Common myeloid progenitor, CD34-positive (primary cell): ENCODE results near the gene TCEANC.

Source experiments
- CTCF ChIA-PET: fragments of 350-600 bp; sonication (Branson Sonifier 250); formaldehyde crosslinking; loops from one replicate; lab custom pipeline; 2021; ENCODE audit warnings: antibody characterized with exemption; lab: Charles Lee
- POLR2A ChIA-PET: fragments of 350-600 bp; sonication (Branson Sonifier 250); formaldehyde crosslinking; loops from one replicate; lab custom pipeline; 2021; ENCODE audit warnings: antibody characterized with exemption; lab: Charles Lee
- DNase-seq, 3 donors: peaks; one replicate each; pipeline versions ENCODE4 v3.0.0 to v3.0.0-alpha.2; 2013
- H3K27ac ChIP-seq, 2 experiments: 1 replicate in 1 of 2; 2 replicates in 1 of 2; pipeline ENCODE4 v1.7.0; 2013; ENCODE audit warnings: inconsistent platforms in 2 of 2, low read length in 2 of 2, mild to moderate bottlenecking in 2 of 2, low read depth in 1 of 2, moderate library complexity in 1 of 2; ENCODE audit not compliant: severe bottlenecking in 2 of 2, insufficient read depth in 1 of 2, poor library complexity in 1 of 2
- H3K27me3 ChIP-seq, 5 experiments: replicated peaks in 2 of 5; 1 replicate in 3 of 5; 2 replicates in 2 of 5; pipeline versions ENCODE4 v1.6.1 to v1.7.0; 2013; ENCODE audit warnings: low read length in 4 of 5, mild to moderate bottlenecking in 2 of 5, moderate library complexity in 2 of 5, inconsistent platforms in 1 of 5; ENCODE audit not compliant: insufficient read depth in 5 of 5, control insufficient read depth in 4 of 5
- H3K36me3 ChIP-seq, 4 experiments: 1 replicate in 2 of 4; 2 replicates in 2 of 4; pipeline versions ENCODE4 v1.6.1 to v1.7.0; 2013; ENCODE audit warnings: low read length in 3 of 4, control low read depth in 1 of 4, mild to moderate bottlenecking in 1 of 4; ENCODE audit not compliant: control insufficient read depth in 4 of 4, insufficient read depth in 4 of 4
- H3K4me1 ChIP-seq, 4 experiments: 1 replicate in 3 of 4; 2 replicates in 1 of 4; pipeline versions ENCODE4 v1.6.1 to v1.7.1; 2013; ENCODE audit warnings: low read length in 3 of 4, mild to moderate bottlenecking in 3 of 4, control low read depth in 1 of 4, inconsistent platforms in 1 of 4, moderate library complexity in 1 of 4; ENCODE audit not compliant: control insufficient read depth in 4 of 4, insufficient read depth in 4 of 4; ENCODE audit errors: control extremely low read depth in 1 of 4
- H3K4me3 ChIP-seq, 7 experiments: 1 replicate in 4 of 7; 2 replicates in 3 of 7; pipeline versions ENCODE4 v1.5.1 to v1.7.0; 2013; ENCODE audit warnings: mild to moderate bottlenecking in 7 of 7, low read length in 6 of 7, moderate library complexity in 6 of 7, inconsistent platforms in 2 of 7, low read depth in 2 of 7, control low read depth in 1 of 7; ENCODE audit not compliant: insufficient read depth in 4 of 7, control insufficient read depth in 1 of 7; ENCODE audit errors: extremely low read depth in 1 of 7
- H3K9me3 ChIP-seq, 5 experiments: 1 replicate in 4 of 5; 2 replicates in 1 of 5; pipeline versions ENCODE4 v1.6.1 to v1.7.1; 2013; ENCODE audit warnings: low read length in 4 of 5, mild to moderate bottlenecking in 2 of 5, inconsistent platforms in 1 of 5, low read depth in 1 of 5, moderate library complexity in 1 of 5; ENCODE audit not compliant: control insufficient read depth in 4 of 5, insufficient read depth in 2 of 5; ENCODE audit errors: control extremely low read depth in 1 of 5
- WGBS: methylation state at CpG from one replicate; pipeline ENCODE4 v1.1.5; 2013; ENCODE audit not compliant: insufficient coverage; 5-methylcytosine and 5-hydroxymethylcytosine counted together

TCEANC gene

DNA sequence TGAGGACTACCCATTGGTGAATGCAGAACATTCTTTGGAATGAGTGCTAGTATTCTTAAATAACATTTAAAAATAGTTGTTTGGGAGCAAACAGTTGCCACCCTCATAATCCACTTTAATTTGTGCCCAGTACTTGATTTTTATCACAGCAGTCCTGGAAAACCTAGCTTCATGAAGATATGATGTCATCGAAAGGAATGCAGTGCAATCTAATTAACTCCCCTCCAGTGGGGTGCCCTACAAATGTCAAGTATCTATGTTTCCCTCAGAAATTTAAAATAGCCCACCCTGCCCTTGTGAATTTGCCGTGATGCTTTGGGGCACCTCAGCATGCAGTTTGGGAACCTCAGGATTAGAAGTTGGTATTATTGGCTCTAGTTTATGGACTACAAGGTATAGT, 41.4 kb downstream of the TCEANC start:
- H3K4me3 ChIP-seq, result no peak overlapping the region
- CTCF ChIA-PET, result interaction anchor here (1.2 kb wide), 1 partner anchor 10 kb away, joined by 5 read pairs; no protein-coding TSS in a partner anchor
- WGBS, result 80% methylated on average over 1 of the region's 2 CpGs
- no peaks in the 10 kb centered on the region for H3K36me3 ChIP-seq
- POLR2A ChIA-PET, result interaction anchor here (0.6 kb wide), 1 partner anchor 46 kb away, joined by 3 read pairs; no protein-coding TSS in a partner anchor
- H3K27me3 ChIP-seq, result peaks cover 0 to 17% (median 0%) of the 10 kb centered on the region in 5 experiments
- DNase-seq, result no peak
- H3K9me3 ChIP-seq, result no peaks in the 10 kb centered on the region
- peaks cover 22 to 43% (median 37%) of the 10 kb centered on the region in 4 experiments for H3K4me1 ChIP-seq
- H3K27ac ChIP-seq, result no peak overlapping the region

DNA sequence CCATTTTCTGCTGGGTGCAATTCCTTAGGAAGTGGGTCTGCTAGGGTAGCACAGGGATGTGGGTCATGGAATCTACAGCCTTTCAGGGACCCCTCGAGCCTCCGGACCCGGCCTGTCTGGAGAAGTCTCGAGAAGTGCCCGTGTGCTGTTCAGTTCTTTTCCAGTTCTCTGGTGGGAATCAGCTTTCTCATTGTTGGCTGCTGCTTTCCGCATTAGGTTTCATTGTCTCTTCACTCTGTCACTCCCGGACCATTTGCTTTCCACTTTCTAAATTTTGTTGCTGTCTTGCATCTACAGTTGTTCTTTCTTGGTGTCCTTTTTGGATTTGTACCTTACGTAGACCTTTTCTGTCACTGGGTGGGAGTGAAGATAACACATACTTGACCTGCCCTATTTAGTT, 42.0 kb downstream of the TCEANC start:
- H3K27me3 ChIP-seq, result peaks cover 0 to 11% (median 0%) of the 10 kb centered on the region in 5 experiments
- 84% methylated on average over 7 of the region's 8 CpGs for WGBS
- no peak for DNase-seq
- H3K4me3 ChIP-seq, result no peak overlapping the region
- H3K36me3 ChIP-seq, result no peaks in the 10 kb centered on the region
- POLR2A ChIA-PET, result no interaction called here
- H3K27ac ChIP-seq, result no peak overlapping the region
- CTCF ChIA-PET, result interaction anchor here (1.2 kb wide), 1 partner anchor 10 kb away, joined by 5 read pairs; no protein-coding TSS in a partner anchor
- peaks cover 22 to 43% (median 33%) of the 10 kb centered on the region in 4 experiments for H3K4me1 ChIP-seq
- H3K9me3 ChIP-seq, result no peaks in the 10 kb centered on the region

DNA sequence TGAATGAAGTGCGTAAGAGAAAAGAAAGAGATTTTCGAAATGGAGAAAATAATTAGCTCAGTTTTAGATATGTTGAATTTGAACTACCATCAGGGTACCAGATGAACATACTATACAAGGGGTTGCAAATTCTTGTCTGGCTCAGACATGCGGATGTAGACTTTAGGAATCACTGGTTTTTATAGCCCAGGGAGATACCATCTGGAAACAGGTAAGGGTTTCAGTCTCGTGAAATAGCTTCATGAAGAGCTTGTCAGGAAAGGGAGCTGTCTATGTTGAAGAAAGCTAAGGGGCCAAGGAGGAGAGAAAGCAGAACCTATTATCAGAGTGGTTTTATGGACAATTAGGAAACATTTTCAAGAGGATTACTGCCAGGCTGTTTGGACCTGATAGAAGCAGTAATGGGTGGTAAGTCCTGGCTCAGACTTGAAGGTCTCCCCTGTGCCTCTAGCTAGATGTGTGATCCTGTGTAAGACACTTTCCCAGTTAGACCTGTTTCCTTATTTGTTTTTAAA, 42.7 kb downstream of the TCEANC start:
- CTCF ChIA-PET, result interaction anchor here (1.2 to 1.4 kb wide), 2 partner anchors 9 to 14 kb away, joined by 3 to 5 read pairs; no protein-coding TSS in a partner anchor

DNA sequence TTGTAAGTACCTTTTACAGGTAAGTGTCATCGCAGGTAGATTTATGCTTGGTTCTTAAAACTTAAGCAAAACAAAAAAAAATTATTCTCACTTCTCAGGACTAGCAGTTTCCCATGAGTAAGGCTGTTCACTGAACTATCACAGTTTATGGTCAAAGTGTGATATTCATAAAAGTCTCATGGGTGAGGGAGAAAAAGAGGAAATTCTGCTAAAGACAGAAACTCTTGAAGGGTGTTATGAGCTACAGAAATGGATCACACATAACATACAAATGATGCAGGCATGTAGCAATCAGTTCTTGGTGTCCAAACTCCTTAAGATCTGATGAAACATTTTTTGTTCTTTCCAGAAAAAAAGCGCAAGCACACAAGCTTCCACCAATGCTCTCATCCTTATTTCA, 44.5 kb downstream of the TCEANC start:
- Histone ChIP-seq H3K27ac (no peak overlapping the region), H3K4me1 (peaks cover 24 to 46% (median 30%) of the 10 kb centered on the region in 4 experiments), H3K4me3 (no peak overlapping the region), H3K9me3 (no peaks in the 10 kb centered on the region), H3K36me3 (no peaks in the 10 kb centered on the region), H3K27me3 (peaks cover 0 to 7% (median 0%) of the 10 kb centered on the region in 5 experiments)
- peak in 2 of 3 donors; percentile 25 to 42 for DNase-seq
- ChIA-PET CTCF (interaction anchor here (0.9 to 1.4 kb wide), 4 partner anchors 20 to 49 kb away, joined by 3 to 6 read pairs (median 4); no protein-coding TSS in a partner anchor), POLR2A (no interaction called here)
- 100% methylated on average over 1 of the region's 2 CpGs for WGBS

More for the DNA sequence above, 42.7 kb downstream of the TCEANC start:
- Histone ChIP-seq H3K9me3 (no peaks in the 10 kb centered on the region), H3K4me1 (peaks cover 21 to 43% (median 28%) of the 10 kb centered on the region in 4 experiments), H3K4me3 (no peak overlapping the region), H3K27me3 (peaks cover 0 to 7% (median 0%) of the 10 kb centered on the region in 5 experiments), H3K36me3 (no peaks in the 10 kb centered on the region), H3K27ac (no peak overlapping the region)
- 84% methylated on average over 4 of the region's 4 CpGs for WGBS
- POLR2A ChIA-PET, result no interaction called here
- peak in 2 of 3 donors; percentile 13 to 18 for DNase-seq

DNA sequence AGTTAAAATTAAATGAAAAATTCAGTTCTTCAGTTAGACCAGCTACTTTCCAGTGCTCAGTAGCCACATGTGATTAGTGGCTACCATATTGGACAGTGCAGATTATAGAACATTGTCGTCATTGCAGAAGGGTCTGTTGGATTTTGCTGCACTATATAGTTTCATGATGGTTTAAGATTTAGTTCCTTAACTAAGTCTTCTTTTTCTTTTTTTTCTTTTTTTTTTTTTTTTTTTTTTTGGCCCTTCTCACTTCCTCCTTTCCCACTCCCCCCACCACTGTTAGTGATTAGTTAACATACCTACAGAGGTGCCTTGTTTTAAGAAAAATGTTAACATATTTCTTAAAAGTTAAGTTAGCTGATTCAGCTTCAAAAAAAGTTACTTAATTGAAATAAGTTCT, 45.0 kb downstream of the TCEANC start:
- H3K27ac ChIP-seq, result no peak overlapping the region
- no peaks in the 10 kb centered on the region for H3K9me3 ChIP-seq
- DNase-seq, result peak in 1 of 3 donors; percentile 37
- H3K36me3 ChIP-seq, result no peaks in the 10 kb centered on the region
- no peak overlapping the region for H3K4me3 ChIP-seq
- ChIA-PET POLR2A (no interaction called here), CTCF (interaction anchor here (0.9 to 1.4 kb wide), 4 partner anchors 21 to 48 kb away, joined by 3 to 6 read pairs (median 4); no protein-coding TSS in a partner anchor)
- peaks cover 0 to 7% (median 0%) of the 10 kb centered on the region in 5 experiments for H3K27me3 ChIP-seq
- WGBS, result no CpG with 5 or more reads among the region's 1 CpG
- peaks cover 24 to 40% (median 30%) of the 10 kb centered on the region in 4 experiments for H3K4me1 ChIP-seq

DNA sequence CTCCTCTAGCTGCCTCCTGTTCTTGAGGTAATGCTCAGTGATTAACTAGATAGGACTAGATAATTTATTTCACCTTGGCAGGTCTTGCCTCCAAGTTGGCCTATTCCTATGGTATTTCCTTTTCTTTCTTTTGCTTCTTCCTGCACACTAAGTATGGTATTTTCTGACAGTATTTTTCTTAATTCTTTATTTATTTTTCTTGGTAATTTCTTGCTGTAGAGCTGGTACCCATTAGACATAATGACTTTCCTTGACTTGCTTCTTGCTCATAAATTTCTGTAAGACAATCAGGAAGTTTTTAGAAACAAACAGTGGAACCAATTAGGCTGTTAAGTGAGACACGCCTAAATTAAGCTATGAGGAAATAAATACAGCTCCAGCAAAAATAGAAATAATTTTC, 45.5 kb downstream of the TCEANC start:
- DNase-seq, result no peak
- Histone ChIP-seq H3K4me1 (peaks cover 24 to 40% (median 28%) of the 10 kb centered on the region in 4 experiments), H3K27me3 (peaks cover 0 to 7% (median 0%) of the 10 kb centered on the region in 5 experiments), H3K27ac (no peak overlapping the region), H3K4me3 (no peak overlapping the region), H3K36me3 (no peaks in the 10 kb centered on the region), H3K9me3 (no peaks in the 10 kb centered on the region)
- CTCF ChIA-PET, result interaction anchor here (0.9 to 1.1 kb wide), 2 partner anchors 25 to 48 kb away, joined by 3 to 4 read pairs; no protein-coding TSS in a partner anchor
- POLR2A ChIA-PET, result no interaction called here
- WGBS, result no CpG with 5 or more reads among the region's 1 CpG
